Endothelial cell of umbilical vein (primary cell): ENCODE results near the gene OR8G1. TPM values are rescaled to one million over a fixed set of nuclear protein-coding genes. Genes with fewer than 3 reads are reported as not detected.

Source experiments
- BruUV-seq: library from RNA; stranded (reverse); fragments of 400-500 nt; replicated peaks from 2 replicates; lab custom pipeline; 2021; lab: Mats Ljungman, UMichigan
- CTCF ChIA-PET: fragments of 300-600, 350-600 bp; sonication (Branson Sonifier 250); formaldehyde crosslinking; loops from one replicate; lab custom pipeline; 2021; ENCODE audit warnings: antibody characterized with exemption, inconsistent platforms; lab: Charles Lee
- POLR2A ChIA-PET: fragments of 300-600, 350-600 bp; sonication (Branson Sonifier 250); formaldehyde crosslinking; loops from one replicate; lab custom pipeline; 2021; ENCODE audit warnings: antibody characterized with exemption, inconsistent platforms; lab: Charles Lee
- DNase-seq: peaks from one replicate; pipeline ENCODE4 v3.0.0-alpha.2; 2011; ENCODE audit warnings: low read depth, low spot score
- FAIRE-seq: peaks from 2 replicates; lab custom pipeline; 2011; peaks lifted over from hg19 to GRCh38; lab: Jason Lieb, UNC
- H2AFZ ChIP-seq: 2 replicates; pipeline ENCODE4 v1.6.0; 2012; ENCODE audit warnings: low read depth, low read length, control low read depth, inconsistent platforms
- H3K27ac ChIP-seq: 2 replicates; pipeline ENCODE4 v1.5.1; 2011; ENCODE audit warnings: low read depth, mild to moderate bottlenecking, control low read depth, low read length, moderate library complexity; ENCODE audit not compliant: insufficient read depth
- H3K27me3 ChIP-seq, 2 experiments: 2 replicates each; pipeline versions ENCODE4 v1.6.0 to v1.6.1; 2011; ENCODE audit warnings: low read length in 2 of 2, mixed read lengths in 1 of 2; ENCODE audit not compliant: control insufficient read depth in 2 of 2, insufficient read depth in 2 of 2
- H3K36me3 ChIP-seq, 2 experiments: 2 replicates in 1 of 2; 3 replicates in 1 of 2; pipeline ENCODE4 v1.5.1; 2011; ENCODE audit warnings: low read length in 2 of 2, mild to moderate bottlenecking in 1 of 2, moderate library complexity in 1 of 2; ENCODE audit not compliant: control insufficient read depth in 2 of 2, insufficient read depth in 2 of 2; ENCODE audit errors: extremely low read depth in 1 of 2
- H3K4me1 ChIP-seq: 3 replicates; pipeline ENCODE4 v1.5.1; 2011; ENCODE audit warnings: mild to moderate bottlenecking, low read length; ENCODE audit not compliant: control insufficient read depth, insufficient read depth; ENCODE audit errors: extremely low read depth
- H3K4me2 ChIP-seq: 2 replicates; pipeline ENCODE4 v1.6.1; 2011; ENCODE audit warnings: low read length, control low read depth, mixed read lengths; ENCODE audit not compliant: insufficient read depth
- H3K4me3 ChIP-seq, 3 experiments: fragments of 200-600 bp in 1 of 3; sonication (generic), shearing (Covaris generic) in 1 of 3; replicated peaks in 1 of 3; 2 replicates each; pipeline ENCODE4 v1.5.1; 2011 to 2016; ENCODE audit warnings: control low read depth in 3 of 3, low read length in 3 of 3, mild to moderate bottlenecking in 2 of 3, inconsistent platforms in 1 of 3, low read depth in 1 of 3, moderate library complexity in 1 of 3; ENCODE audit not compliant: insufficient read depth in 1 of 3
- H3K79me2 ChIP-seq: 2 replicates; pipeline ENCODE4 v1.6.0; 2012; ENCODE audit warnings: low read length, inconsistent platforms; ENCODE audit not compliant: control insufficient read depth, insufficient read depth
- H3K9ac ChIP-seq: replicated peaks from 2 replicates; pipeline ENCODE3; 2011; ENCODE audit warnings: low read length, control low read depth; ENCODE audit not compliant: insufficient read depth; ENCODE audit errors: extremely low read depth
- H3K9me1 ChIP-seq: replicated peaks from 3 replicates; pipeline ENCODE4 v1.6.0; 2011; ENCODE audit warnings: mild to moderate bottlenecking, low read length; ENCODE audit not compliant: control insufficient read depth, insufficient read depth; ENCODE audit errors: extremely low read depth
- H3K9me3 ChIP-seq: replicated peaks from 2 replicates; pipeline ENCODE4 v1.5.1; 2012; ENCODE audit warnings: low read length, inconsistent platforms; ENCODE audit not compliant: control insufficient read depth, insufficient read depth
- H4K20me1 ChIP-seq: replicated peaks from 2 replicates; pipeline ENCODE3; 2011; ENCODE audit warnings: mild to moderate bottlenecking, low read length; ENCODE audit not compliant: control insufficient read depth, insufficient read depth; ENCODE audit errors: extremely low read depth
- CTCF ChIP-seq, 2 donors: IDR thresholded peaks; 1 replicate in 1 of 2; 2 replicates in 1 of 2; pipeline ENCODE4 v1.5.1; 2011; ENCODE audit warnings: low read length in 2 of 2, mild to moderate bottlenecking in 2 of 2, moderate library complexity in 2 of 2, control low read depth in 1 of 2, inconsistent platforms in 1 of 2, low read depth in 1 of 2; ENCODE audit not compliant: insufficient read depth in 1 of 2; ENCODE audit errors: extremely low read depth in 1 of 2
- EZH2 ChIP-seq: IDR thresholded peaks from 2 replicates; pipeline ENCODE4 v1.6.1; 2012; ENCODE audit warnings: borderline replicate concordance, low read depth, mild to moderate bottlenecking, moderate library complexity, low read length, inconsistent platforms; ENCODE audit not compliant: severe bottlenecking
- FOS ChIP-seq: IDR thresholded peaks from 2 replicates; pipeline ENCODE4 v1.6.1; 2011; ENCODE audit warnings: mild to moderate bottlenecking, low read length, moderate library complexity, borderline replicate concordance; ENCODE audit not compliant: insufficient read depth
- GATA2 ChIP-seq: IDR thresholded peaks from 2 replicates; pipeline ENCODE4 v1.7.0; 2011; ENCODE audit warnings: low read depth, mild to moderate bottlenecking, moderate library complexity, mixed read lengths, low read length; ENCODE audit not compliant: insufficient read length, insufficient read depth
- JUN ChIP-seq: IDR thresholded peaks from 2 replicates; pipeline ENCODE4 v1.6.1; 2011; ENCODE audit warnings: borderline replicate concordance, low read depth; ENCODE audit not compliant: insufficient read length, insufficient read depth
- MYC ChIP-seq: IDR thresholded peaks from one replicate; pipeline ENCODE4 v1.6.1; 2011; ENCODE audit warnings: mild to moderate bottlenecking, low read depth, low read length
- POLR2A ChIP-seq: IDR thresholded peaks from 2 replicates; pipeline ENCODE4 v1.6.1; 2012; ENCODE audit warnings: low read depth, mild to moderate bottlenecking, control low read depth, low read length
- POLR2AphosphoS5 ChIP-seq: IDR thresholded peaks from 2 replicates; pipeline ENCODE4 v1.6.1; 2012; ENCODE audit warnings: low read depth, mild to moderate bottlenecking, control low read depth, low read length, moderate library complexity; ENCODE audit not compliant: insufficient read depth
- dilution Hi-C: fragments of 300-500 bp; cut with MboI; formaldehyde crosslinking; loops from one replicate; pipeline ENCODE4 v1.15.0; 2019; ENCODE audit warnings: low sequenced_read_pairs; ENCODE audit not compliant: extremely low pct_ligation_motif_present
- intact Hi-C: fragments of 100-400 bp; cut with micrococcal nuclease; formaldehyde crosslinking; loops from one replicate; pipeline ENCODE4 v1.10.0; 2022
- polyA plus RNA-seq, 4 experiments: library from polyadenylated mRNA; depleted of rRNA in 3 of 4; stranded (reverse) in 3 of 4; unstranded in 1 of 4; fragments of >200 nt; gene quantifications; 2 replicates each; pipeline versions ENCODE4 v1.2.1 to v1.2.3, GENCODE V29; 2011 to 2012; ENCODE audit warnings: missing spikeins in 1 of 4
- total RNA-seq: library from RNA; stranded (reverse); gene quantifications from 2 replicates; pipeline ENCODE4 v1.2.3, GENCODE V29; 2021
- TF ChIP-seq, protein P1 (sequence below): IDR thresholded peaks from 2 replicates; pipeline ENCODE4 v1.6.1; 2011; ENCODE audit not compliant: insufficient read depth, insufficient read length

The OR8G1 gene
- total and polyA plus RNA-seq, 2 donors (not counting 3 experiments of a cell fraction or from before 2014, with no cell fraction given): not detected

- Histone ChIP-seq H3K79me2 (no peaks in the 10 kb centered on the region), H3K4me1 (no peaks in the 10 kb centered on the region), H2AFZ (no peak overlapping the region), H3K4me2 (no peak overlapping the region), H3K27ac (no peak overlapping the region), H3K9me3 (no peaks in the 10 kb centered on the region), H3K27me3 (peaks cover 0 to 1% of the 10 kb centered on the region in 2 experiments), H4K20me1 (no peaks in the 10 kb centered on the region), H3K4me3 (no peak overlapping the region), H3K36me3 (no peaks in the 10 kb centered on the region), H3K9me1 (no peaks in the 10 kb centered on the region), H3K9ac (no peak overlapping the region)
- FAIRE-seq (no peak), DNase-seq (no peak)
- dilution Hi-C loops (no loop called here), intact Hi-C loops (no loop called here)
- POLR2A ChIA-PET: no interaction called here
- CTCF ChIA-PET: no interaction called here
- no TSS peak for BruUV-seq
- TF ChIP-seq POLR2AphosphoS5 (no peak), MYC (no peak), GATA2 (no peak), POLR2A (no peak), CTCF (IDR thresholded peaks at IDR 0.05; ENCODE audit: extremely low read depth in 1 of 2, insufficient read depth in 1 of 2, low read depth in 1 of 2, low read length in 2 of 2) (no peak), EZH2 (no peak), FOS (no peak), JUN (no peak)
- TF ChIP-seq, protein P1, sequence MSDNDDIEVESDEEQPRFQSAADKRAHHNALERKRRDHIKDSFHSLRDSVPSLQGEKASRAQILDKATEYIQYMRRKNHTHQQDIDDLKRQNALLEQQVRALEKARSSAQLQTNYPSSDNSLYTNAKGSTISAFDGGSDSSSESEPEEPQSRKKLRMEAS: no peak
Measured at GRCh38 chr11:124210421-124210820, 30.5 kb upstream of the OR8G1 start.
